GM18520 (cell line): Measurements from ENCODE around the gene KRT86.

Experiments
- ATAC-seq: cut with Tn5 transposase; IDR thresholded peaks from one replicate; pipeline ENCODE4 v1.9.1; 2021; ENCODE audit not compliant: unreplicated experiment

Gene KRT86

GRCh38 chr12:52354200-52354599 lies 79.8 kb downstream of the KRT86 start:
- no peak for ATAC-seq

DNA sequence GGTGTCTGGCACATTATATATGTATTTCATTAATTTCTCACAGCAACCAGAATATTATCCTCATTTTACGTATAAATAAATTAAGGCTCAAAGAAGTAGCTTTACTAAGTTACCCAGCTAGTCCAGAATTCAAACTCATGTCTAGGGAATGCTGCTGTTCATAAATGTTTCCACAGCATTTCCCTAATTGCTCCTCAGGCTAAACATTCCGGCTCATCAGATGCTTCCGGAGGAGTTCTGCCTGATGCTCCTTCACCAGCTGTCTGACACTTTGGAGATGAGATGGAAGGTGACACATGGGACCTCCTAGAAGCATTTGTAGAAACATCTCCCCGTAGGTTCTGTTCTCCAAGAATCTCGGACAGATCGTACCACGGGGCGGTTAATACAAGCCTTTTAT lies 80.7 kb downstream of the KRT86 start:
- no peak for ATAC-seq

DNA sequence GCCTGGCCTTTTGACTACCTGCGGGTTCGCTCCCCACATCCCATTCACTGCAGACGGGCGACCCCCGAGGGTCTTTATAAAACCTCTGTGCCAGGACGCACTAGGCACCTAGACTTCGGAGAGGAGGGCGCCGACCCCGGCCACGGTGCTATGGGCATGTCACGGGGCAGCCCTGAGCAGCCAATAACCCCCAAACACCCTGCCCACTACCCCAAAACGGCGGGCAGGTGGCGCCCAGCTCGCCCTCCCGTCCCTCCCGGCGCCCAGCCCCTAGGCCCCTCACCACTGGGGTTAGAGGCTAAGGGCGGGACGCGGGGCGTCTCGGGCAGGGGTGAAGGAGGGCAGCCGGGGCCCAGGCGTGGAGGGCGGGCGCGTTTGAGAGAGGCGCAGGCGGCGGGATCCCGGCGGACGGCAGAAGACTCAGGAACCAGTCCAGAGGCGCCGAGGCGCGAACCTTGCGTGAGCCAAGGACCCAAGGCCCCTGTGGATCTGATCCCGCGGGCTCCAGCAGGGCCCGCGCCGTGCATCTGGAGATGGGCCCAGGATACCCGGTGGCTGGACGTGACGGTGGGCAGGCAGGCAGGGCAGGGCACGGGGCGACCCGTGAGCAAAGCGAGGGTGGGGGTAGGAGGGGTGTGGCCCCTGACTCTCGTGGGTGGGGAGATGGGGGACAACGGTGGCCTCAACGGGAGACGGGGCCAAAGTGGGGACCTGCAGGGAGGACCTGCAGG lies 81.8 kb downstream of the KRT86 start:
- ATAC-seq = no peak

DNA sequence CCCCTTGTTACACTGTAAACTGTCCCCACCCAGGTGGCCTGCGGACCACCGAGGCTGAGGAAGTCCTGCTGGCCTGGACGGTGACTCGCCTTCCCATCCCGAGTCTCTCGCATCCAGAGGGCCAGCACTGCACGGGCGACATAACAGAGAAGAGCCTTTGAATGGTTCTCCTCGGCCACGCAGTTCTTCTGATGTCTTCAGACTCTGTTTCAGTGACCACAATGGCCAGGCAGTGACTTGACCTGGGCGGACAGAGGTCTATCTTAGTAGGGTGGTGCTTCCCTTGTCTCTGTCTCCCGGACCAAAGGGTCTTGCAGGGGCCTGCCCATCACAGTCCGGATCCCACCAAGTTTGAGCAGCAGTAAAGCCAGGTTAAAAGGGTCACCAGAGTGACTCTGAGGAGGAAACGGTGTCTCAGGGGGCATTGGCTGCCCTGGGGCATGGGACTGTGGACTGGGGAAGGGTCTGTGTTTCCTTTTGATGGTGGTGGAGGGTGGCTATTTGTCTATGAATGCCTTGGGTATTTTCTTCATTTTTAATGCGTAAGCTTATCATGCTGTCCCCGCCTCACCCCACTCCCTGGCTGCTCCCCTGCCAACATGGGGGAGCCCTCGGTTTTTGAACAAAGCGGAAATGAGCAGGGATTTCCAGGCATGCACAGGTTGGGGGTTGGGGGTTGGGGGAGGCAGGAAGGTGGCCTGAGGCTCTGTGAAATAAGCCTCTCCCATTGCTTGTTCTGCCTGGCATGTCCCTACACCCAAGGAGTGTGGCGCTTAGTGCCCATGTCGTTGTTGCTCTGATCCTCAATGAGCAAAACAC lies 82.5 kb downstream of the KRT86 start:
- ATAC-seq = no peak
